HL-60 (cell line): ENCODE data around the gene FAT1.

Source experiments
- CTCF ChIP-seq: IDR thresholded peaks from one replicate; pipeline ENCODE4 v1.5.1; 2011; ENCODE audit warnings: low read length, control low read depth, inconsistent platforms; ENCODE audit not compliant: insufficient read depth
- GABPA ChIP-seq: IDR thresholded peaks from 2 replicates; pipeline ENCODE4 v1.6.1; 2012; ENCODE audit warnings: low read depth
- POLR2AphosphoS5 ChIP-seq: IDR thresholded peaks from 2 replicates; pipeline ENCODE4 v1.6.1; 2012; ENCODE audit warnings: low read depth
- REST ChIP-seq: IDR thresholded peaks from 2 replicates; pipeline ENCODE4 v1.6.1; 2012; ENCODE audit warnings: low read depth; ENCODE audit not compliant: insufficient replicate concordance
- SPI1 ChIP-seq: IDR thresholded peaks from 2 replicates; pipeline ENCODE4 v1.6.1; 2012; ENCODE audit warnings: low read depth, mild to moderate bottlenecking, borderline replicate concordance

GRCh38 chr4:186643501-186644310 is 80.0 kb downstream of the FAT1 start:
- TF ChIP-seq CTCF (no peak), GABPA (no peak), POLR2AphosphoS5 (no peak), REST (no peak), SPI1 (no peak)
